Stimulated activated memory B cell treated with anti-CD40 and anti-IgM and Interleukin-4, amounts not matched to agents 10 μg/mL and 1 μg/mL and 100 μg/mL, for 72 hours (primary cell): ENCODE data around the gene CASP1.
"Not testable (repeated sequence)": the region's sequence is repeated elsewhere in the genome, so short reads cannot be mapped to it uniquely, and the experiment has no call there.

Experiments used
- ATAC-seq: fragments of 150-1000 bp; cut with Tn5 transposase; 2 replicates; pipeline ENCODE4 v1.10.0; 2021
- H3K27ac Mint-ChIP-seq: one replicate; pipeline ENCODE4 v1.8.0; 2022; ENCODE audit warnings: mild to moderate bottlenecking, mixed read lengths
- H3K27me3 Mint-ChIP-seq: one replicate; pipeline ENCODE4 v1.8.0; 2022; ENCODE audit warnings: mixed read lengths
- H3K36me3 Mint-ChIP-seq: one replicate; pipeline ENCODE4 v1.8.0; 2022; ENCODE audit warnings: mixed read lengths
- H3K4me1 Mint-ChIP-seq: one replicate; pipeline ENCODE4 v1.8.0; 2022; ENCODE audit warnings: mixed read lengths
- H3K4me3 Mint-ChIP-seq: one replicate; pipeline ENCODE4 v1.8.0; 2022; ENCODE audit warnings: mild to moderate bottlenecking, moderate library complexity, mixed read lengths
- H3K9me3 Mint-ChIP-seq: one replicate; pipeline ENCODE4 v1.8.0; 2022; ENCODE audit warnings: mixed read lengths

Gene CASP1

GRCh38 chr11:105054723-105055493, 20.0 kb upstream of the CASP1 start:
- no peaks in the 10 kb centered on the region for H3K36me3 Mint-ChIP-seq
- no peak overlapping the region for H3K27ac Mint-ChIP-seq
- H3K4me1 Mint-ChIP-seq, result no peaks in the 10 kb centered on the region
- no peaks in the 10 kb centered on the region for H3K27me3 Mint-ChIP-seq
- H3K9me3 Mint-ChIP-seq, result no peaks in the 10 kb centered on the region
- H3K4me3 Mint-ChIP-seq, result no peak overlapping the region
- ATAC-seq, result no peak

GRCh38 chr11:105052487-105052886, 17.5 kb upstream of the CASP1 start:
- no peaks in the 10 kb centered on the region for H3K36me3 Mint-ChIP-seq
- no peak overlapping the region for H3K27ac Mint-ChIP-seq
- H3K27me3 Mint-ChIP-seq, result no peaks in the 10 kb centered on the region
- ATAC-seq, result no peak
- no peaks in the 10 kb centered on the region for H3K9me3 Mint-ChIP-seq
- no peak overlapping the region for H3K4me3 Mint-ChIP-seq
- H3K4me1 Mint-ChIP-seq, result no peaks in the 10 kb centered on the region

DNA sequence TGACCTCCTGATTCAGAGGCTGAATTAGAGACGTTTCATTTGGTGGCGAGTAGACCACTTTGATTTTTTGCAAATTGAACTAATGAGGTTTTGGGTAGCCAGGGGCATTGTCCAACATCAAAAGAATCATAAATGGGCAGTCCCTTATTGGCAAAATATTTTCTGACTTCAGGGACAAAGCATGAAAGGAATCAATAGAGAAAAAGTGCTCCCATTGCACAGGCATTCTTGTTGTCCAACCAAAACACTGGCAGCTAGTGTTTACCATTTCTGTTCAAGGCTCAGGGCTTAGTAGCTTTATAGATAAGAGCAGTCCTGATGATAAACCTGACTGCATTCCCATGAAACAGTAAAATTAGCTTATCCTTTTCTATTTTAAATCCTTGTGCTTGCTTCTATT, 16.6 kb upstream of the CASP1 start:
- no peaks in the 10 kb centered on the region for H3K36me3 Mint-ChIP-seq
- H3K27ac Mint-ChIP-seq, result no peak overlapping the region
- no peaks in the 10 kb centered on the region for H3K9me3 Mint-ChIP-seq
- ATAC-seq, result no peak
- no peak overlapping the region for H3K4me3 Mint-ChIP-seq
- H3K27me3 Mint-ChIP-seq, result no peaks in the 10 kb centered on the region
- no peaks in the 10 kb centered on the region for H3K4me1 Mint-ChIP-seq

- Mint-ChIP-seq H3K4me1 (peaks cover 14% of the 10 kb centered on the region), H3K36me3 (no peaks in the 10 kb centered on the region), H3K9me3 (no peaks in the 10 kb centered on the region), H3K27ac (no peak overlapping the region), H3K27me3 (no peaks in the 10 kb centered on the region), H3K4me3 (no peak overlapping the region)
- no peak for ATAC-seq
Measured at GRCh38 chr11:105049481-105049880, 14.5 kb upstream of the CASP1 start.

DNA sequence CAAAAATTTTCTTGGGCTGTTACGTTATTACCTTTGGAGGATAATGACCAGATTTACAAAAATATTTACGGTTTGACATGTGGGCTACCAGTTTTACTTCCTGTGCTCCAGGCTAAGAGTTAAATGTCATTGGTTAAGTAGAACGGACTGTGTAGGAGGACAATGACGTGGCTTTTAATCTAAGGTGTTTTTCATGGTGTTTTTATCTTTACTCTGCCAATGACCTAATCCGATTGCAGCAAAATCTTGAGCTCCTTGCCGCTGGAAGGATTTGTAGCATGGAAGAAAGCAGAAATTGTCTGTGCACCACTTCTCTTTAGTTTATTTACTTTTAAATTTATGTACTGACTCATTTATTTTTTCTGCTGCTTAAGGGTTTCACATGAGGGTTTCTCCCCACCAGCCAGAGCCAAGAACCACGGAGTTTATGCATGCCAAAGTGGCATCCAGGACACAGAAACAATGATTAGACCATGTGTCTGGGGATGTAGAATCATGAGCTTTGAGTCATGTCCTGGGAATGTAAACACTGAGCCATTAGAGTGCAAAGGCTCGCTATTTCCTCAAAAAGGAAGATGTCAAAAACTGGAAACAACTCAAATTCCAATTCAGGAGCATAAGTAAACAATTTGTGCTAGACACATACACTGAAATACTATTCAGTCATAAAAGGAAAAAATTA, 12.1 kb upstream of the CASP1 start:
- no peak for ATAC-seq
- peaks cover 37% of the 10 kb centered on the region for H3K4me1 Mint-ChIP-seq
- no peak overlapping the region for H3K27ac Mint-ChIP-seq
- H3K27me3 Mint-ChIP-seq, result no peaks in the 10 kb centered on the region
- no peak overlapping the region for H3K4me3 Mint-ChIP-seq
- H3K36me3 Mint-ChIP-seq, result no peaks in the 10 kb centered on the region
- H3K9me3 Mint-ChIP-seq, result no peaks in the 10 kb centered on the region

- ATAC-seq, result no peak
- no peaks in the 10 kb centered on the region for H3K9me3 Mint-ChIP-seq
- H3K4me3 Mint-ChIP-seq, result peak overlapping the region; percentile 54
- H3K27me3 Mint-ChIP-seq, result no peaks in the 10 kb centered on the region
- peaks cover 8% of the 10 kb centered on the region for H3K36me3 Mint-ChIP-seq
- peaks cover 43% of the 10 kb centered on the region for H3K4me1 Mint-ChIP-seq
- H3K27ac Mint-ChIP-seq, result peak overlapping the region; percentile 97
Measured at GRCh38 chr11:105045676-105046296, 10.8 kb upstream of the CASP1 start.

- peaks cover 16% of the 10 kb centered on the region for H3K36me3 Mint-ChIP-seq
- H3K27me3 Mint-ChIP-seq, H3K9me3 Mint-ChIP-seq: not testable (repeated sequence)
- H3K4me1 Mint-ChIP-seq, result peaks cover 46% of the 10 kb centered on the region
- ATAC-seq, result peak; percentile 91
- H3K27ac Mint-ChIP-seq, result peak within 1 kb of the TSS; percentile 97
- peak within 1 kb of the TSS; percentile 88 for H3K4me3 Mint-ChIP-seq
Measured at GRCh38 chr11:105044557-105045524, 9.9 kb upstream of the CASP1 start, which contains the start of gene CARD16. CARD16 (minus strand) TSS chr11:105045335; CDS start chr11:105045297, 38 bp downstream.

- Mint-ChIP-seq H3K4me1 (peaks cover 54% of the 10 kb centered on the region), H3K9me3 (no peaks in the 10 kb centered on the region), H3K27me3 (no peaks in the 10 kb centered on the region), H3K36me3 (peaks cover 40% of the 10 kb centered on the region), H3K27ac (no peak overlapping the region), H3K4me3 (no peak overlapping the region)
- no peak for ATAC-seq
Measured at GRCh38 chr11:105042178-105042577, 7.2 kb upstream of the CASP1 start.

GRCh38 chr11:105040703-105041102, 5.8 kb upstream of the CASP1 start:
- H3K27ac Mint-ChIP-seq, result no peak overlapping the region
- peaks cover 40% of the 10 kb centered on the region for H3K36me3 Mint-ChIP-seq
- H3K27me3 Mint-ChIP-seq, result no peaks in the 10 kb centered on the region
- no peaks in the 10 kb centered on the region for H3K9me3 Mint-ChIP-seq
- H3K4me1 Mint-ChIP-seq, result peaks cover 52% of the 10 kb centered on the region
- ATAC-seq, result no peak
- no peak overlapping the region for H3K4me3 Mint-ChIP-seq

GRCh38 chr11:105034388-105034787, 556 bp downstream of the CASP1 start:
- Mint-ChIP-seq H3K27ac (peak overlapping the region; percentile 89), H3K36me3 (peaks cover 36% of the 10 kb centered on the region), H3K4me1 (peaks cover 42% of the 10 kb centered on the region), H3K4me3 (peak overlapping the region; percentile 81)
- ATAC-seq, H3K9me3 Mint-ChIP-seq, H3K27me3 Mint-ChIP-seq: not testable (repeated sequence)

DNA sequence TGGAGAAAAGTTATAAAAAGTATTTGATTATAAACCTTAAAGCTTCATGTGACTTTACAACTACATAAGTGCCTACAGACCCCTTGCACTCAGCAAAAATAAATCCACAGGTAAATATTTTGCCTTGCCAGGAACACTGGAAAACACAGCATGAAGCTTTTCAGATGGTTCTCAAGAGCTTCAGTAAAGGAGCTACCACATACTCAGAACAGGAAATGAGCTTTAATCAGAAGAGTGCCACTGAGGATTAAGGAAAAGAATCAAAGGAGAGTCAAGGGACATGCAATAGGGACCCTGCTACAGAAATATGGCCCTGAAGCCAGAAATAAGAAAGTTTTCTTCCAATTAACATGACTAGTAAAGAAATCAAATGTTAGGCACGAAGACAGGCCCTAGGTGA, 1.2 kb downstream of the CASP1 start:
- Mint-ChIP-seq H3K9me3 (no peaks in the 10 kb centered on the region), H3K4me3 (peak overlapping the region; percentile 81), H3K27me3 (no peaks in the 10 kb centered on the region), H3K4me1 (peaks cover 42% of the 10 kb centered on the region), H3K27ac (peak overlapping the region; percentile 89), H3K36me3 (peaks cover 37% of the 10 kb centered on the region)
- no peak for ATAC-seq

DNA sequence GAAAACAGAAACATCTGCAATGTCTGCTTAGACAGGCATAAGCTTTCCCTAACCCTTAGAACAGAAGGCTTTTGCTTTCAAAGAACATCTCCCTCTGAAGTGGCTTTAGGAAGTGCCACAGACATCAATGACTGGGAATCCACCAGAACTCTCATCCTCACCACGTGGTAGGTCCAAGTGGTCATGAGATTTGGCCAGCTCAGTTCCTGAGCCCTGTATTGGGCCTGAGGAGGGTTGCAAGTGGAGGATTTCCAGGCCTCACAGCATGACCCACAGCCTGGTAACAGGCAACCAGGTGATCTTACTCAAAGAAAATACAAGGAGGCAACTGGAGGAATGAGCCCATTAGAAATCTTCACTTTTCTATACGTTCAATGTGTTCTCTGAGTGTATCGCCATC, 1.6 kb downstream of the CASP1 start:
- H3K27me3 Mint-ChIP-seq, result no peaks in the 10 kb centered on the region
- no peaks in the 10 kb centered on the region for H3K9me3 Mint-ChIP-seq
- peaks cover 36% of the 10 kb centered on the region for H3K36me3 Mint-ChIP-seq
- peaks cover 40% of the 10 kb centered on the region for H3K4me1 Mint-ChIP-seq
- no peak for ATAC-seq
- H3K4me3 Mint-ChIP-seq, result peak overlapping the region; percentile 81
- peak overlapping the region; percentile 89 for H3K27ac Mint-ChIP-seq

DNA sequence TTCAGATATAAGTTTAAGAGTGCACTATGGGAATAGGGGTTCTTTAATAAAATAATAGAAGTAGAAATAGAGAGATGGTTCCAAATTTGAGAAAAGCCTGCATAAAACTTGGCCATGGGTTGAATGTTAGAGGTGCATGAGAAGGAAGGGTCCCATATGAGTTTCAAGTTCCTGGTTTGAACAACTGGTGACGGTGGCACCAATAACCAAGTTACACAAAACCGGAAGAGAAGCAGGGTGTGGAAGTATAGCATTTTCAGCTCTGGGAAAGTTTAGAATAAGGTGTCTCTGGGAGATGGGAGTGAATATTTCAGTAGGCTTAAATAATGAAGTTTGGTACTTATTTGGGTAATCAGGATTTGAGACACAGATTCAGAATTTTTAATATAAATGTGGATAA, 2.4 kb downstream of the CASP1 start:
- H3K36me3 Mint-ChIP-seq, result peaks cover 33% of the 10 kb centered on the region
- H3K4me1 Mint-ChIP-seq, result peaks cover 41% of the 10 kb centered on the region
- no peaks in the 10 kb centered on the region for H3K9me3 Mint-ChIP-seq
- H3K4me3 Mint-ChIP-seq, result peak overlapping the region; percentile 81
- H3K27ac Mint-ChIP-seq, result peak overlapping the region; percentile 89
- H3K27me3 Mint-ChIP-seq, result no peaks in the 10 kb centered on the region
- no peak for ATAC-seq

GRCh38 chr11:105027678-105028077, 7.3 kb downstream of the CASP1 start:
- Mint-ChIP-seq H3K27ac (peak overlapping the region; percentile 28), H3K36me3 (peaks cover 60% of the 10 kb centered on the region), H3K9me3 (no peaks in the 10 kb centered on the region), H3K4me1 (peaks cover 38% of the 10 kb centered on the region), H3K27me3 (no peaks in the 10 kb centered on the region), H3K4me3 (peak overlapping the region; percentile 36)
- no peak for ATAC-seq

DNA sequence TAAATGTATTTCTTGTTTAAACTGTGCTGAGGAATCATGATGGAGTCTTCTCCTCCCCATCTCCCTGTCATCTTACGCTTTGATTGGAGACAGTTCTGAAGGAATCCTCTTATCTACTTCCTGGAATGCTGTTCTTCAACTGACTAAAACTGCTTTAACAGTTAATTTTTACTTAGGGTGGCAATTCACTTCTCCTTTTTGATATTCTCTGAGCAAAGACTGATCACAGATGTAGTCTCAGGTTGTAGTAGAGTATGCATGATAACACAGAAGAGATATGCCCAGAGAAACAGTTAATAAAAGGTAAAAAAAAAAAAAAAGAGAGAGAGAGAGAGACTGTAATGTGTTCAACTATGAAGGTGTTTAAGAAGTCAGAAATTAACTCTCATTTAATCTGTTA, 10.6 kb downstream of the CASP1 start:
- H3K4me3 Mint-ChIP-seq, result no peak overlapping the region
- no peaks in the 10 kb centered on the region for H3K9me3 Mint-ChIP-seq
- H3K4me1 Mint-ChIP-seq, result peaks cover 38% of the 10 kb centered on the region
- H3K27ac Mint-ChIP-seq, result peak overlapping the region; percentile 19
- peaks cover 45% of the 10 kb centered on the region for H3K36me3 Mint-ChIP-seq
- no peaks in the 10 kb centered on the region for H3K27me3 Mint-ChIP-seq
- no peak for ATAC-seq
